IPS-20b (cell line): ENCODE results near the gene KCNAB1.
"Not testable (repeated sequence)": the region's sequence is repeated elsewhere in the genome, so short reads cannot be mapped to it uniquely, and the experiment has no call there.

Experiments
- H3K27ac ChIP-seq: one replicate; pipeline ENCODE4 v1.5.1; 2013; ENCODE audit warnings: low read length
- H3K27me3 ChIP-seq: 2 replicates; pipeline ENCODE4 v1.6.1; 2013; ENCODE audit warnings: mild to moderate bottlenecking, low read length, inconsistent platforms; ENCODE audit not compliant: insufficient read depth
- H3K36me3 ChIP-seq: 2 replicates; pipeline ENCODE4 v1.6.1; 2013; ENCODE audit warnings: low read depth, mild to moderate bottlenecking, inconsistent platforms, low read length, moderate library complexity; ENCODE audit not compliant: insufficient read depth
- H3K4me1 ChIP-seq: 2 replicates; pipeline ENCODE4 v1.6.1; 2013; ENCODE audit warnings: mild to moderate bottlenecking, control low read depth, inconsistent platforms, low read length, moderate library complexity; ENCODE audit not compliant: insufficient read depth
- H3K4me3 ChIP-seq: 2 replicates; pipeline ENCODE4 v1.5.1; 2013; ENCODE audit warnings: mild to moderate bottlenecking, low read length, inconsistent platforms
- H3K9ac ChIP-seq: 2 replicates; pipeline ENCODE4 v1.6.1; 2013; ENCODE audit warnings: low read depth, mild to moderate bottlenecking, inconsistent platforms, low read length, moderate library complexity
- H3K9me3 ChIP-seq: 2 replicates; pipeline ENCODE4 v1.6.1; 2013; ENCODE audit warnings: mild to moderate bottlenecking, low read depth, low read length, inconsistent platforms; ENCODE audit not compliant: insufficient read depth

Gene KCNAB1

DNA sequence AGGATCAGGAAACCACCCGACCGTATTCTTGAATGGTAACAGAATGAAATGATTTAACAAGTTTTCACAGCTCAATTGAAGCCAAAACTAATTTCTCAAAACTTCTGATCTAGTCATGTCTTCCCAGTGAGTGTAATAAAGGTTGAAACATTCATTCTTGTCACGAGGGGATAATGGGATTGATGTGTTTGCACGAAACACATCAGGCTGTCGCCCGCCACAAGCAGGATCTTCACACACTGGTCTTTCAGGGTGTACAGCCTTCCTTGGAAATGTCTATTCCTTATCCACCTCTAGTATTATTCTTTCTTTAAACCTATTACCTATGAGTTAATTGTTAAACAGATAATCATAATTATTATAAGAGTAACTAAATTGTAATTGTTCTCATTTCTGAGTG lies 94.3 kb downstream of the KCNAB1 start:
- Histone ChIP-seq H3K4me3 (no peak overlapping the region), H3K4me1 (peaks cover 7% of the 10 kb centered on the region), H3K36me3 (no peaks in the 10 kb centered on the region)

DNA sequence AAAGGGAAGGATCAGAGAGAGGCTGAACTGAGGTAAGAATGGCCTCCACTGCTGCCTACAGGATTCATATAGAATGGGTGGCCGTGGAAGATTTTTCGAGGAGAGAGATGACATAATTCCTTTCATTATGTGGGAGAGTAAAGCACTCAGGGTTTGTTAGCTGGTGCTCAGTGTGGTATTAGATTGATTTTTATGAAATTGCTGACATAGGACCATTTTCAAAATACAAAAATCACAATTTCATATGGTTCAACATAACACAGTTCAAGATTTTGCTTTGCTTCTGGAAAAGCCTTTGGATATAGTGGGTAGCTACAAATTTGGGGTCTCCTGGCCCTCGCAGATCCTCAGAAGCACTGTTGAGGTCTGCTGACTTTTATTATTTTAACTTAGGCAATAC lies 95.4 kb downstream of the KCNAB1 start:
- Histone ChIP-seq H3K27ac (no peak overlapping the region), H3K4me1 (peaks cover 7% of the 10 kb centered on the region), H3K9ac (no peak overlapping the region), H3K27me3 (no peaks in the 10 kb centered on the region), H3K36me3 (no peaks in the 10 kb centered on the region), H3K4me3 (no peak overlapping the region), H3K9me3 (no peaks in the 10 kb centered on the region)

More for the DNA sequence above, 94.3 kb downstream of the KCNAB1 start:
- Histone ChIP-seq H3K9ac (no peak overlapping the region), H3K27ac (no peak overlapping the region), H3K9me3 (no peaks in the 10 kb centered on the region), H3K27me3 (no peaks in the 10 kb centered on the region)

DNA sequence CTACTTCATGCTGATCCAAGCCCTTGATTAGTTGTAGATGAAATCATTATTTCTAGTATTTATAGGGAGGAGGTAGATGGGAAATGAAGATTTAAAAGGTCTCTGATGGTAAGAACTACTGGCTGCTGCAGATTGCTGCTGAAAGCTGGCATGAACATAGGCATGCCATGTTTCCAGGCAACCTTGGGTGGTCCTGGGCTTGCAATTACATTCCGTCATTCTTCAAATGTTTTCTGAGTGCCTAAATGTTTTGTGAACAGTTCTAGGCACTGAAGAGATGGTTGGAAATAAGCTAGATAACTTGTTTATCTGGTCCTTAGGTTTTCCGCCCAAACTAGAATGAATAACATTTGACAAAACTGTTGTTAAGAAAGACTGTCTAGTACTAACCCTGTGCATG lies 95.8 kb downstream of the KCNAB1 start:
- Histone ChIP-seq H3K4me3 (no peak overlapping the region), H3K27me3 (no peaks in the 10 kb centered on the region), H3K9ac (no peak overlapping the region), H3K4me1 (peaks cover 7% of the 10 kb centered on the region), H3K36me3 (no peaks in the 10 kb centered on the region), H3K9me3 (no peaks in the 10 kb centered on the region), H3K27ac (no peak overlapping the region)

DNA sequence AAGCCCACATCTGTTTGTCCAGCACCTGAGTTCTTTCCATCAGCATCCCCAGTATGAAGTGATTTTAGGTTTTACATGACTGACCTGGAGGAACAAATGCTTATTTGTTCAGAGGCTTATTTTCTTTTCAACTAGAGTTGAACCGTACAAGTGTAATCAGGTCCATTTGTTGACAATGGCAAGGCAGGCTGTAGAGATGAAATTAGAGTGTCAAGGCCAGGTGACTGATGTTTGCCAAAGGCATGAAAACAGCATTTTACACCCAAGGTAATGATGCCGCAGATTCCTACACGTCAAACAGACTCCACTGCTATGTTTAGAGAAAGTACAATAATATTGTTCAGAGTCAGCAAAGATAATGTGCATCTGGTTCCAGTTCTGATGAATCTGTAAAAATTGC lies 96.5 kb downstream of the KCNAB1 start:
- Histone ChIP-seq H3K27ac (no peak overlapping the region), H3K27me3 (no peaks in the 10 kb centered on the region), H3K36me3 (no peaks in the 10 kb centered on the region), H3K9me3 (no peaks in the 10 kb centered on the region), H3K9ac (no peak overlapping the region), H3K4me3 (no peak overlapping the region), H3K4me1 (peaks cover 7% of the 10 kb centered on the region)

DNA sequence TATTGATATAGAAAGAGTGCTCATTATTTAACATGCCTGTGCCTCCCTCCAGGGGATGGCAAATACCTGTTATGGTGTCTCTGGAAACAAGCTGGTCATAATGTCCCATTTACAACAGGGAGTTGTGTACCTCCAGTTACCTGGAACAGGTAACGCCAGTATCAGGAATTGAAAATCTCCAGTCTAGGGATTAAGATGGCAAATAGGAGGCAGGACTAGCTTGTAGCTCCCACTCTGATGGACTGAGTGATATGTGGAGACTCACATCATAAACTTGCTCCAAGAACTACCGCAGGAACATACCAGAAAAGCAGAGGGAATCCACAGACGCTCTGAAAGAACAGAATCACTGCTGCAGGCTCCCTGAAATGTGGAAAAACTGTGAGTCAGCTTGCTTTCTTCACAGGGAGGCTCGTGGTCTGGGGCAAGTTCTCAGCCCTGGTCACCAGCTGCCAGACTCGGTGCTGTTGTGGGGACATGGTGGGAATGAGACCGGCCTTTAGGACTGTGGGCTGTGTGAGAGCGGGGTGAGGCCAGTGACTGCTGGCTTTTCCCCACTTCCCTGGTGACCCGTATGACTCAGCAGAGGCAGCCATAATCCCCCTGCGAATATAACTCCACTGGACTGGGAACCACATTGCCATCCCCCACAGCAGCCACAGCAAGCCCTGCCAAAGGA lies 97.4 kb downstream of the KCNAB1 start:
- Histone ChIP-seq H3K9ac (no peak overlapping the region), H3K27me3 (no peaks in the 10 kb centered on the region), H3K36me3 (no peaks in the 10 kb centered on the region), H3K4me1 (peaks cover 7% of the 10 kb centered on the region), H3K9me3 (no peaks in the 10 kb centered on the region), H3K4me3 (no peak overlapping the region), H3K27ac (no peak overlapping the region)

DNA sequence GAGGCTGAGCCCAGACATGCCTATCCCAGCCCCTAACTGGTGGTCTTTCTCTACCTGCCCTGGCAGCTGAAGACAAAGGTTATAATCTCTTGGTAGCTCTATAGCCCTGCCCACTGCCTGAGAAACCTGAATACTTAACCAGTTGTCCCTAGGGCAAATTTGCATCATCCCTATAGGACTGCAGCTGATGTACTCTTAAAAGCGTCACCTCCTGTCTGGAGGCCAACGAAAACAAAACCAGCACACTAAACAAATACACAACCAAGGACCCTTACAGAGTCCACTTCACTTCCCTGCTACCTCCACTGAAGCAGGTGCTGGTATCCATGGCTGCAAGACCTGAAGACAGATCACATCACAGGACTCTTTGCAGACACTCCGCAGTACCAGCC lies 98.0 kb downstream of the KCNAB1 start:
- H3K4me3 ChIP-seq = no peak overlapping the region
- H3K27me3 ChIP-seq = no peaks in the 10 kb centered on the region
- H3K36me3 ChIP-seq = no peaks in the 10 kb centered on the region
- H3K27ac ChIP-seq = no peak overlapping the region
- peaks cover 7% of the 10 kb centered on the region for H3K4me1 ChIP-seq
- no peak overlapping the region for H3K9ac ChIP-seq
- H3K9me3 ChIP-seq = no peaks in the 10 kb centered on the region

DNA sequence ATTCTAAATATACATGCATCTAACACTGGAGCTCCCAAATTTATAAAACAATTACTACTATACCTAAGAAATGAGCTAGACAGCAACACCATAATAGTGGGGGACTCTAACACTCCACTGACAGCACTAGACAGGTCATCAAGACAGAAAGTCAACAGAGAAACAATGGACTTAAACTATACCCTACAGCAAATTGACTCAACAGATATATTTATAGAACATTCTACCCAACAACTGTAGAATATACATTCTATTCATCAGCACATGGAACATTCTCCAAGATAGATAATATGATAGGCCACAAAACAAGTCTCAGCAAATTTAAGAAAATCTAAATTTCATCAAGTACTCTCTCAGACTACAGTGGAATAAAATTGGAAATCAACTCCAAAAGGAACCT lies 102.0 kb downstream of the KCNAB1 start:
- not testable (repeated sequence) for H3K4me3 ChIP-seq, H3K4me1 ChIP-seq

DNA sequence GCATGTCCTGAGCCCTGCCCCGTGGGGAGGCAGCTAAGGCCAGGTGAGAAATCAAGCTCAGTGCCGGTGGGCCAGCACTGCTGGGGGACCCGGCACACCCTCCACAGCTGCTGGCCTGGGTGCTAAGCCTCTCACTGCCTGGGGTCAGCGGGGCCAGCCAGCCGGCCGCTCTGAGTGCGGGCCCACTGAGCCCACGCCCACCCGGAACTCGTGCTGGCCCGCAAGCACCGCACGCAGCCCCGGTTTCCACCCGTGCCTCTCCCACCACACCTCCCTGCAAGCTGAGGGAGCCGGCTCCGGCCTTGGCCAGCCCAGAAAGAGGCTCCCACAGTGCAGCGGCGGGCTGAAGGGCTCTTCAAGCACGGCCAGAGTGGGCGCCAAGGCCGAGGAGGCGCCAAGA lies 103.7 kb downstream of the KCNAB1 start:
- H3K4me1 ChIP-seq, H3K27ac ChIP-seq, H3K9me3 ChIP-seq, H3K4me3 ChIP-seq, H3K9ac ChIP-seq, H3K27me3 ChIP-seq, H3K36me3 ChIP-seq: not testable (repeated sequence)

More for the DNA sequence above, 102.0 kb downstream of the KCNAB1 start:
- H3K9me3 ChIP-seq, H3K9ac ChIP-seq, H3K27ac ChIP-seq, H3K27me3 ChIP-seq, H3K36me3 ChIP-seq: not testable (repeated sequence)

DNA sequence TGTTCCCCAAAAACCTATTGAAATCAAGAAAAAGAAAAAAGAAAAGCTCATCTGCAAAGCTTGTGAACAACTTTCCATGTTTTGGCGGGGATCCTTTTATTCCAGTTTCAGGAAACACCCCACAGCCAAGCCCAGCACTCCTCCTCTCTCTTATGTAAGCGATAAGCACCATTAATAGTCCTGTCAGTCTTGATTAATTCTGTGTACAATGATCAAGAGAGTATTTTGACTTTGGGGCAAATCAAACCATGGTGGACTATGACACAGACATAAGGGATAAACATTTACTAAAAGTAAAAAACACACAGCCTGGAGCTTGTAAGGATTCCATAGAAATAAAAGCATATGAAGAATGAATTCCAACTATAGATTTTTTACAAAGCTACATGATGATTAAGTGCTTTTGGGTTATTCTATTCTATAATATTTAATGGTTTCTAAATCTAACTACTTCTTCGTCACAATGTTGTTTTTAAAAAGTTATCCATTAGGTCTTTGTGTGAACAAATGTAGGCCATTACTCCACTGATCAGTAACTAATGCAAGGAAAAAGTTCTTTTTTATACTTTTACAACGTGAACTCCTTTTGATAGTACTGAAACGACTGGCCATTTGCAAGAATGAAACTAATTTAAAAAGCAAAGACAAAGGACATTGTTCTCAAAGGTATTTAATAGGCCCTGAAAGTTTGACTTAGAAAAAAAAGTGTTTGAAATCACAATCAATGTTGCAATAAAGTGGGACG lies 106.5 kb downstream of the KCNAB1 start:
- no peaks in the 10 kb centered on the region for H3K27me3 ChIP-seq
- H3K9ac ChIP-seq = no peak overlapping the region
- no peak overlapping the region for H3K4me3 ChIP-seq
- no peak overlapping the region for H3K27ac ChIP-seq
- no peaks in the 10 kb centered on the region for H3K36me3 ChIP-seq
- no peaks in the 10 kb centered on the region for H3K4me1 ChIP-seq
- no peaks in the 10 kb centered on the region for H3K9me3 ChIP-seq

DNA sequence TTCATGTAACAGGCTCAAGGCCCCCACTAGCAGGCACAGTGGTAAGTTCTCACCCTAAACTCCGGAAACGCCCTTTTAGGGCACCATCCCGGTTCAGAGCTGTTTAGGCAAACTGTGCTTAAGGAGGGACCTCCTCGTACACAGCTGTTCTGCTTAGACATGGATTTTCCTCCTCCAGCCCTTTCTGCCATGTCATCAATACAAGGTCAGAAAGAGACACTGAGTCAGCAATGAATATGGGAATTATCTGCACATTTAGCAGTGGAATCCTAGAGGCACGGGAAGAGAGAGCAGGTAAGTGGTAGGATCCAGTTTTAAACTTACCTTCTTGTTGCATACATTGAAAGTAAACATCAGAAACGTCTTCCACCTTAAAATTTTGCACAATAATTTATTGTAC lies 107.3 kb downstream of the KCNAB1 start:
- Histone ChIP-seq H3K4me3 (no peak overlapping the region), H3K4me1 (no peaks in the 10 kb centered on the region), H3K27ac (no peak overlapping the region), H3K9me3 (no peaks in the 10 kb centered on the region), H3K9ac (no peak overlapping the region), H3K27me3 (no peaks in the 10 kb centered on the region), H3K36me3 (no peaks in the 10 kb centered on the region)

DNA sequence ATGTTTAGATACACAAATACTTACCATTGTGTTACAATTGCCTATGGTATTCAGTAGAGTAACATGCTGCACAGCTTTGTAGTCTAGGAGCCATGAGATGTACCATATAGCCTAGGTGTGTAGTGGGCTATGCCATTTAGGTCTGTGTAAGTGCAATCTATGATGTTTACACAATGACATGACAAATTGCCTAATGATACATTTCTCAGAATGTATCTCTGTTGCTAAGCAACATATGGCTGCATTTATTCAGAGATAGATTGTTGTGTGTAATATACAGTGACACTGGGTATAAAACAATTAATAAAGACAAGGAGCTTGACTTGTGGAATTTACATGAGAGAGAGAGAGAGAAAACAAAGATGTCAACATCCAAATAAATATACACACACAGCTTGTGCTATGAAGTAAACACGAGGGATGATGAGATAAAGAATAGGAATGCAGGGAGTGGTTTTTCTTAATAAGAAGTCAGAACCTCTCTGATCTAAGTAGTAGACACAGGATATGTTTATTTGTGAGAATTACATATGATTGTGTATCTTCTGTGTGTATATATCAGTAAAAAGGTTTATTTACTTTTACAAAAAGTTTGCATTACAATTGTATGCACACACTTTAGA lies 110.0 kb downstream of the KCNAB1 start:
- Histone ChIP-seq H3K27ac (no peak overlapping the region), H3K36me3 (no peaks in the 10 kb centered on the region), H3K9ac (no peak overlapping the region), H3K4me3 (no peak overlapping the region), H3K9me3 (no peaks in the 10 kb centered on the region), H3K4me1 (no peaks in the 10 kb centered on the region), H3K27me3 (no peaks in the 10 kb centered on the region)

DNA sequence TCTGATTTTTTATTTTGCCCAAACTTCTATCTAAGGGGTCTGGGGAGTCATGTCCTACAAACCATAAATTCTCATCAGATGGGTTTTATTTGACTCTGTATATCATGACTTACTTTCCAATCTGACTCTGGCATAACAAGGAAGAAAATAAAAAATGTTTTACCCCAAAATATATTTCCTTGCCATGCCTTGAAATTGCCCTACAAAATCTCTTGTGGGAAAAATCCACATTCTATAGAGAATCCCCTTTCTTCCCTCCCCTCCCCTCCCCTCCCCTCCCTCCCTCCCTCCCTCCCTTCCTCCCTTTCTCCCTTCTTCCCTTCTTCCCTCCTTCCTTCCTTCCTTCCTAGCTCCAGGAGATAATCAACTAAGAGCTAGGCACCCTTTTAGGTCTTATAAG lies 110.8 kb downstream of the KCNAB1 start:
- H3K9me3 ChIP-seq, H3K4me3 ChIP-seq, H3K36me3 ChIP-seq, H3K4me1 ChIP-seq, H3K27me3 ChIP-seq, H3K9ac ChIP-seq, H3K27ac ChIP-seq: not testable (repeated sequence)
